Nephron (organoid): Measurements from ENCODE around the gene BTNL9.
"Not testable (repeated sequence)": the region's sequence is repeated elsewhere in the genome, so short reads cannot be mapped to it uniquely, and the experiment has no call there.

Source experiments
- H3K27ac Mint-ChIP-seq, 3 experiments: 2 replicates each; pipeline ENCODE4 v1.8.0; 2020; ENCODE audit warnings: mixed read lengths in 3 of 3, mild to moderate bottlenecking in 2 of 3, moderate library complexity in 1 of 3
- H3K27me3 Mint-ChIP-seq: 2 replicates; pipeline ENCODE4 v1.8.0; 2021; ENCODE audit warnings: low read depth, mild to moderate bottlenecking, moderate library complexity, mixed read lengths
- H3K36me3 Mint-ChIP-seq: 2 replicates; pipeline ENCODE4 v1.8.0; 2020; ENCODE audit warnings: low read depth, mixed read lengths
- H3K4me1 Mint-ChIP-seq: 2 replicates; pipeline ENCODE4 v1.8.0; 2020; ENCODE audit warnings: mixed read lengths
- H3K4me3 Mint-ChIP-seq, 3 experiments: 2 replicates each; pipeline ENCODE4 v1.8.0; 2020; ENCODE audit warnings: mild to moderate bottlenecking in 3 of 3, mixed read lengths in 3 of 3, moderate library complexity in 2 of 3
- H3K9me3 Mint-ChIP-seq: 2 replicates; pipeline ENCODE4 v1.8.0; 2020; ENCODE audit warnings: mixed read lengths
- CTCF ChIP-seq, 3 experiments: fragments of 200-600 bp; sonication (generic); IDR thresholded peaks; one replicate each; pipeline ENCODE4 v1.5.0; 2021; ENCODE audit warnings: antibody characterized with exemption in 3 of 3; ENCODE audit not compliant: unreplicated experiment in 3 of 3

Gene BTNL9

GRCh38 chr5:181098762-181099601, 58.9 kb downstream of the BTNL9 start:
- peak overlapping the region; percentile 54 to 58 (median 56) for H3K4me3 Mint-ChIP-seq
- H3K27me3 Mint-ChIP-seq = peaks cover 40% of the 10 kb centered on the region
- no peak for TF ChIP-seq CTCF (IDR thresholded peaks at IDR 0.05; ENCODE audit: unreplicated experiment in 3 of 3)
- H3K9me3 Mint-ChIP-seq = peaks cover under 1% of the 10 kb centered on the region
- H3K27ac Mint-ChIP-seq = no peak overlapping the region
- H3K4me1 Mint-ChIP-seq = peaks cover 8% of the 10 kb centered on the region
- no peaks in the 10 kb centered on the region for H3K36me3 Mint-ChIP-seq

GRCh38 chr5:181099602-181100086, 59.6 kb downstream of the BTNL9 start:
- H3K4me3 Mint-ChIP-seq = peak overlapping the region; percentile 38 to 58 (median 54)
- peaks cover 46% of the 10 kb centered on the region for H3K27me3 Mint-ChIP-seq
- H3K4me1 Mint-ChIP-seq = peaks cover 12% of the 10 kb centered on the region
- no peak overlapping the region for H3K27ac Mint-ChIP-seq
- H3K9me3 Mint-ChIP-seq = peaks cover 4% of the 10 kb centered on the region
- no peak for TF ChIP-seq CTCF (IDR thresholded peaks at IDR 0.05; ENCODE audit: unreplicated experiment in 3 of 3)
- H3K36me3 Mint-ChIP-seq = no peaks in the 10 kb centered on the region

- Mint-ChIP-seq H3K27me3 (peaks cover 46% of the 10 kb centered on the region), H3K9me3 (peaks cover 4% of the 10 kb centered on the region), H3K4me3 (peak overlapping the region; percentile 54 to 58 (median 57)), H3K36me3 (no peaks in the 10 kb centered on the region), H3K27ac (no peak overlapping the region), H3K4me1 (peaks cover 12% of the 10 kb centered on the region)
- TF ChIP-seq CTCF (IDR thresholded peaks at IDR 0.05; ENCODE audit: unreplicated experiment in 3 of 3) = no peak
These were observed 60.2 kb downstream of the BTNL9 start for GRCh38 chr5:181100121-181100875.

- not testable (repeated sequence) for H3K4me3 Mint-ChIP-seq, H3K36me3 Mint-ChIP-seq, H3K9me3 Mint-ChIP-seq, H3K27ac Mint-ChIP-seq
- peaks cover 16% of the 10 kb centered on the region for H3K4me1 Mint-ChIP-seq
- H3K27me3 Mint-ChIP-seq = peaks cover 50% of the 10 kb centered on the region
These were observed 61.1 kb downstream of the BTNL9 start for GRCh38 chr5:181101030-181101641.

GRCh38 chr5:181101930-181102674, 62.0 kb downstream of the BTNL9 start:
- Mint-ChIP-seq H3K27me3 (peaks cover 60% of the 10 kb centered on the region), H3K4me1 (peaks cover 16% of the 10 kb centered on the region)
- not testable (repeated sequence) for H3K36me3 Mint-ChIP-seq

GRCh38 chr5:181104259-181104568, 64.1 kb downstream of the BTNL9 start:
- H3K4me1 Mint-ChIP-seq = peaks cover 16% of the 10 kb centered on the region
- not testable (repeated sequence) for H3K27ac Mint-ChIP-seq, H3K9me3 Mint-ChIP-seq, H3K36me3 Mint-ChIP-seq
- H3K27me3 Mint-ChIP-seq = peaks cover 74% of the 10 kb centered on the region
- peak overlapping the region; percentile 17 to 67 (median 52) for H3K4me3 Mint-ChIP-seq

More at GRCh38 chr5:181101930-181102674, 62.0 kb downstream of the BTNL9 start:
- H3K4me3 Mint-ChIP-seq, H3K27ac Mint-ChIP-seq, H3K9me3 Mint-ChIP-seq: not testable (repeated sequence)

GRCh38 chr5:181104606-181105390, 64.7 kb downstream of the BTNL9 start:
- not testable (repeated sequence) for H3K36me3 Mint-ChIP-seq, H3K27ac Mint-ChIP-seq, H3K9me3 Mint-ChIP-seq, H3K4me3 Mint-ChIP-seq
- H3K27me3 Mint-ChIP-seq = peaks cover 74% of the 10 kb centered on the region
- H3K4me1 Mint-ChIP-seq = peaks cover 11% of the 10 kb centered on the region
